HS-5 (cell line): Measurements from ENCODE around the gene MEGF10.
"Not testable (repeated sequence)": the region's sequence is repeated elsewhere in the genome, so short reads cannot be mapped to it uniquely, and the experiment has no call there.

Source experiments
- DNase-seq: peaks from one replicate; pipeline ENCODE4 v3.0.0-alpha.2; 2012; ENCODE audit warnings: low read depth

The MEGF10 gene

DNA sequence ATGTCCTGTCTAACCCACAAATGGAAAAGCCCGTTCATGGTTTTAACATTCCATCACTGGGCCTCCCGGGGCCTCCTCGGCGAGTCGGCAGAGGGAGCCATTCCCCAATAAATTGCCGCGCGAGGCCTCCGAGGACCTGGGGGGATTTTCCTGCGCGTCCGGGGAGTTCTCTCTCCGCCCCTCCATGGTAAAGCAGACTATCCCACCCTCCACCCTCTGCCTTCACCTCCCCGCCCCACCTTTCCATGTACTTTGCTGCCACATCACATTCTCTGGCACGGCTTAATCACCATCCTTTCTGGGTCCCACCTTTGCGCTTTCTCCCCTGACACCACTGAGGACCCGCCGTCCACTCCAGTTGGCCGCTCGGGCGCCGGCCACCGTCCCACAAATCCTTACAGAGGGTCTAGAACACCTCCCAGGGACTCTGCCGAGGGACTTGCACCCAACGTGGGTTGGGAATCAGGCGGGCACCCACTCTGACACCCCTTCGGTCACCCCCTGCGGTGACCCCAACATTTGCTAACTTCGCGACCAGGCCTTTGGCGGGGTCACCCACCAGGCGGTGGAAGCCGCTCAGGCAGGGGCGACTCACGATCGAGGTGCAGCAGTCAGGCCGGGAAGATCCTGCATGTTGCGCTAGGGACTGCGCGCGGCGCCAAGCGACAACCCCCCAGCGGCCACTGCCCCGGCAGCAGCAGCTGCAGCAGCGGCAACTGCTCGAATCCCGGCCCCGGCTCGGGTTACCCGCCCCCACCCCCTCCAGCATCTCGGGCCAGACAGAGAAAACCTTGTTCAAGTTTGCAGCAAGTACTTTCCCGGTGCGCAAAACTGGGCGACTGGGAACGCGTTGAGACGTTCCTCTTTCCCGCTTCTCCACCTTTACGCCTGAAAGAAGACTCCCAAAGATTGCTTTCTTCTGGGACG is at the start of gene MEGF10:
Gene MEGF10, plus strand, starts transcription at position 778 of the 927 bp plus-strand sequence. CDS start 40,513 bp downstream, outside the sequence.
- no peak for DNase-seq

DNA sequence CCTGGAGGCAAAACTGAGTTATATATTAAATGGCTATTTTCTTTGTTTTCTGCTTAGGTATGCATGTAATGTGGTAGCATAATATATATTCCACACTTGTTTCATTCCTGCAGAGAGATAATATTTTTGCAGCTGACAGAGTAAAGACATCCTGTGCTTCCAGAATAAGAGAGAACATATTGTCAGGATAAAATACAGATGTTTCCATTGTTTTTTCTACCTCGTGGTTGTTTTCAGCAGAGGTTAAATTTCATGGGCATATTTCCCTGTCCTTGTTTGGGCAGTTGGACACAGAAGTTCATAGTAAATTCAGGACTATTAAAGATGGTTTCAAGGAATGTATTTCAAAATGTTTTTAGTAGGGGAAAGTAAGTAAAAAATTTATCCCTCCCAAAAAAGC is 47.6 kb upstream of the MEGF10 start:
- no peak for DNase-seq

DNA sequence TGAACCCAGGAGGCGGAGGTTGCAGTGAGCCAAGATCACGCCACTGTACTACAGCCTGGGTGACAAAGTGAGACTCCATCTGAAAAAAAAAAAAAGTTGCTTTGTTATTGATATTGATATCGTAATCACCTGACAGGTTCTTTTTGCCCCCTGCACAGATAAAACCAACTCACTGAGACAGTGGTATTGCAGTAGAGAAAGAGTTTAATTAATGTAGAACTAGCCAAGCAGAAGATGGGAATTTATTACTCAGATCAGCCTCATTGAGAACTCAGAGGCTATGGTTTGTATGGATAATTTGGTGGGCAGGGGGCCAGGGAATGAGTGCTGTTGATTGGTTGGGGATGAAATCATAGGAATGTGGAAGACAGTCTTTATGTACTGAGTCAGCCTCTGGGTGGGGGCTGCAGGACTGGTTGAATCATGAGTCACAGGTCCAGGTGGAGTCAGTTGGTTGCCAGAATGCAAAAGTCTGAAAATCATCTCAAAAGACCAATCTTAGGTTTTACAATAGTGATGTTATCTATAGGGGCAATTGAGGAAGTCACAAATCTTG is 35.8 kb upstream of the MEGF10 start:
- peak; percentile 43 for DNase-seq

DNA sequence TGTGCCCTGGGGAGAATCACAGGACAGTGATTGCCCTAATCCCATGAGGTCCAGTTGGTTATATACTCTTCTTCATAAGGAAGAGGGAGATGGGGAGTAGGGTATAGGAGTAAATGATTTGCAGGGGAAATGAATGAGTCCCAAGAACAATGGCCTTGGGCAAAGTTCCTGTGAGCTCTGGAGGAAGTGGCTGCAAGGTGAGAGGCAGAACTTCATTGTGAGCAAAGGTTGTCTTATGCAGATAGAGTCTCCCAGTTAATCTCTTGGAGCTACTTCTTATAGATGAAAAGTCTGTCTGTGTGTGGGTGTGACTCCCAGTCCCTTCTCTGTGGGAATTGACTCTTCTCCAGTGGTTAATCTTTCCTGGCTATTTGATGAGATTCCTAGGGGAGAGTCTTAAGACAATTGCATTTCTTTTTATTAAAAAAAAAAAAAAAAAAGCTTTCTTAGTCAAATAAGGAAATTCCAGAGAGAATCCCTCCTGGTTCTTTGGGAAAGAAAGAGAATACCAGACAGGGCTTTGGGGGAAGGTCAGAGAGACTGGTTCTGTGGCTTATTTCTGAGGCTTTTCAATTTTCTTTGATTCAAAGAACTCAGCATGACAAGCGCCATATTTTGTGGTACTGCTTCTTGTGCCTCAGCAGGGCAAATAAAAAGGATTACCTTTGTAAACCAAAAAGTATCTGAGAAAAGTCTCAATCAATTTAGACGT is 33.6 kb upstream of the MEGF10 start:
- no peak for DNase-seq

DNA sequence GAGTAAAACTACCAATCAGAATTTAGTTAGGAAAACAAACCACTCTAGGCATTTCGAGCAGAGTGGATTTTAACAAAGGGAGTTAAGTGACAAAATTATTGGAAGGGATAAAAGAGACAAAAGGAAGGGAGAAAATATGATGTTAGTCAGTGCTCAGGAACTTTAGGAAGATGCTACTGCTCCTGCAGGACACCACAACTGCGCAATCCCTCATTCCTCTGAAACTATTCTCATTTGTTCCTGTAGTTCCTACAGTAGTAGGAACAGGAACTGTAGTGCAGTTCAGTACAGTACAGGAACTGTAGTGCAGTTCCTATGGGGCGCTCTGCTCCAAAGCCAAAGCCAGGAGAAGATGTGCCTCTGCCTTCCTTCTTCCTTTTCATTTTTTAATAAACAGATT is 29.9 kb upstream of the MEGF10 start:
- DNase-seq: no peak

DNA sequence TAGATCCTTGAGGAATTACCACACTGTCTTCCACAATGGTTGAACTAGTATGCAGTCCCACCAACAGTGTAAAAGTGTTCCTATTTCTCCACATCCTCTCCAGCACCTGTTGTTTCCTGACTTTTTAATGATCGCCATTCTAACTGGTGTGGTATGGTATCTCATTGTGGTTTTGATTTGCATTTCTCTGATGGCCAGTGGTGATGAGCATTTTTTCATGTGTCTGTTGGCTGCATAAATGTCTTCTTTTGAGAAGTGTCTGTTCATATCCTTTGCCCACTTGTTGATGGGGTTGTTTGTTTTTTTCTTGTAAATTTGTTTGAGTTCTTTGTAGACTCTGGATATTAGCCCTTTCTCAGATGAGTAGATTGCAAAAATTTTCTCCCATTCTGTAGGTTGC is 25.1 kb upstream of the MEGF10 start:
- not testable (repeated sequence) for DNase-seq

DNA sequence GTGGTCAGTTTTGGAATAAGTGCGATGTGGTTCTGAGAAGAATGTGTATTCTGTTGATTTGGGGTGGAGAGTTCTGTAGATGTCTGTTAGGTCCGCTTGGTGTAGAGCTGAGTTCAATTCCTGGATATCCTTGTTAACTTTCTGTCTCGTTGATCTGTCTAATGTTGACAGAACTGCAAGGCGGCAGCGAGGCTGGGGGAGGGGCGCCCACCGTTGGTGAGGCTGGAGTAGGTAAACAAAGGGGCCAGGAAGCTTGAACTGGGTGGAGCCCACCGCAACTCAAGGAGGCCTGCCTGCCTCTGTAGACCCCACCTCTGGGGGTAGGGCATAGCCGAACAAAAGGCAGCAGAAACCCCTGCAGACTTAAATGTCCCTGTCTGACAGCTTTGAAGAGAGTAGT is 22.3 kb upstream of the MEGF10 start:
- not testable (repeated sequence) for DNase-seq

DNA sequence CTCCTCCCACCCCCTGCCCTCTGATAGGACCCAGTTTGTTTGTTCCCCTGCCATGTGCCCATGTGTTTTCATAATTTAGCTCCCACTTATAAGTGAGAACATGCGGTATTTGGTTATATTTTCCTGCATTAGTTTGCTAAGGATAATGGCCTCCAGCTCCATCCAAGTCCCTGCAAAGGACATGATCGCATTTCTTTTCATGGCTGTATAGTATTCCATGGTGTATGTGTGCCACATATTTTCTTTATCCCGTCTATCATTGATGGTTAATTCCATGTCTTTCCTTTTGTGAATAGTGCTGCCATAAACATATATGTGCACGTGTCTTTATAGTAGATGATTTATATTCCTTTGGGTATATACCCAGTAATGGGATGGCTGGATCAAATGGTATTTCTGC is 19.9 kb upstream of the MEGF10 start:
- DNase-seq: not testable (repeated sequence)

DNA sequence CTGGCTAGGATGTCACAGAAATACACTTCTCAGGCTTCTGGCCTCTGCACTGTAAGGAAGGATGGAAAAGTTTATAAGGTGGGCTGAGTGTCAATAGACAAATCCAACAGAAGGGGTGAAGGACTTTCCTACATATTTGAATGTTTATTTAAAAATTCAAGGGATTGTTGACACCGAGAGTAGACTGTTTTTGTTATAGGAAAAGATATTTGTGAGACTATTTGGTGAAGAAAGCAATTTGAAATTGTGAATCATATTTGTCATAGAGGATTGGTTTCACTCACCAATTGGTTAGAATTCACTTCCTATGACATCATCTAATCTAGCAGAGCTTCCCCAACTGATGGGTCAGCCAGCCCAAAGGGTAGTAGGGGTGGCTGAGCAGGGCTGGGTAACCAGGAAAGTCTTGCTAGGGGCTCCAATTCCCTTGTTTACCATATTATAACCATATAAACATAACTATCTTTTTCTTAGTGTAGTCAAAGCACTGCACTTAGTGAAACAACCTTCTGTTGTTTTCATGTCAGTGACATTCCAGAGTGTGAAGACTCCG is 14.9 kb upstream of the MEGF10 start:
- DNase-seq: no peak

DNA sequence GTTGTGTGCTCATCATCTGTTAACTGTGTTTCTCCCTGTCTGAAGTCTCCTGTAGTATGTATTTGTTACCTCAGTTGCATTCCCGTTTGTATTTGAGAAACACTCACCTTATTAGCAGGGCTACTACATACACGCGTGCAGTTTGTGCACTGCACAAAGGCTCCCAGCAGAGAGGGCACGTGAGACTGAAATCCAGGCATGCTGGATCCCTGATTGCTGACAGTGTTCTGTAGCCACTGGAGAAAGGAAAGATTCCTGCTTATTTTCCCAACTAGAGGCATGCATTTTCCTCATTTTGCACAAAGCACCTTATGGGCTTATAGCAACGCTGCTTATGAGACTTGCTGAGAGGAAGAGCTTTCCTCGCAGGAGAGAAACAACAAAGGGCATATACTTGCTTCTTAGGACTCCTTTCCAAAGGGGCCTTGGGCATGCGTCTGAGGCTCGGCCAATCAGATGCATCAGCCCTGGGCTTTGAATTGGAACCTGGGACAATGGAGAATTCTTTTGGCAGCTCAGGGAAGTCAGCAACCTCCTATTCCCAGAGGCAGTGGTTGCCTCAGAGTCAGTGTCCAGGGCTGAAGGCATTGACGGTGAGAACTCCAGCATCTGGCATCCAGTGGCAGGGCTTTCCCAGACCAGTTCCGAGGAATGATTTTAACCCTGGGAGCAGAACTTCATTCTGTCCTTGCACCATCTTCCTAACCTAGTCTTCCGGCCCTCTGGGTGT is 9.9 kb upstream of the MEGF10 start:
- no peak for DNase-seq

DNA sequence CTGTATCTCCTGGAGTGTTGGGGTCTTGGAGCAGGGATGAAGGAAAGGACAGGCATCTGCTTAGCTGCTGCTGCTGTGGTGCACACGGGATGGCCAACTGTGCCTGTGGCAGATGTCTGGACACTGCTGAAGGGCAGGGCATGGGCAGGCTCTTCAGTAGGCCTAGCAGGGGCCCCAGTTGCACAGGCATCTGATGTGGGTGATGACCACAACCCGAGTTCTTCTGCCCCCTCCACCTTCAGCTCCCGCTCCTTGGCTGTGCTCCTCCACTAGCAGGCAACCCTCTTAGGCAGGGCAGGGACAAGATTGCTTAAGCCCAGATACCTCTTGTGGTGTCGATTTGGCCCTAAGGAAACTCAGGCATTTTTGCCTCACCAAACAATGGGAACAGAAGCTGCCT is 9.0 kb upstream of the MEGF10 start:
- no peak for DNase-seq

DNA sequence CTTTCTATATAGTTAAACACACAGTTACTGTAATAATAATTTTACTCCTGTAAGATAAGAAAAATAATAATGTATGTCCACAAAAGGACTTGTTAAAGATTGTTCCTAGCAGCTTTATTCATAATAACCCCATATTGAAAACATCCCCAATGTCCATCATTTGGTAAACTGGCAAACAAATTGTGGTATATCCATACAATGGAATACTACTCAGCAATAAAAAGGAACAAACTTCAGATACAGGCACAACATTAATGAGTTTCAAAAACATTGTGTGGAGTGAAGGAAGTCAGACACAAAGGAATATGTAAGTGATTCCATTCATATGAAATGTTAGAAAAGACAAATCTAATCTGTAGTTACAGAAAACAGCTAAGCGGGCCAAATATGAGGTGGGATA is 1.9 kb upstream of the MEGF10 start:
- no peak for DNase-seq

DNA sequence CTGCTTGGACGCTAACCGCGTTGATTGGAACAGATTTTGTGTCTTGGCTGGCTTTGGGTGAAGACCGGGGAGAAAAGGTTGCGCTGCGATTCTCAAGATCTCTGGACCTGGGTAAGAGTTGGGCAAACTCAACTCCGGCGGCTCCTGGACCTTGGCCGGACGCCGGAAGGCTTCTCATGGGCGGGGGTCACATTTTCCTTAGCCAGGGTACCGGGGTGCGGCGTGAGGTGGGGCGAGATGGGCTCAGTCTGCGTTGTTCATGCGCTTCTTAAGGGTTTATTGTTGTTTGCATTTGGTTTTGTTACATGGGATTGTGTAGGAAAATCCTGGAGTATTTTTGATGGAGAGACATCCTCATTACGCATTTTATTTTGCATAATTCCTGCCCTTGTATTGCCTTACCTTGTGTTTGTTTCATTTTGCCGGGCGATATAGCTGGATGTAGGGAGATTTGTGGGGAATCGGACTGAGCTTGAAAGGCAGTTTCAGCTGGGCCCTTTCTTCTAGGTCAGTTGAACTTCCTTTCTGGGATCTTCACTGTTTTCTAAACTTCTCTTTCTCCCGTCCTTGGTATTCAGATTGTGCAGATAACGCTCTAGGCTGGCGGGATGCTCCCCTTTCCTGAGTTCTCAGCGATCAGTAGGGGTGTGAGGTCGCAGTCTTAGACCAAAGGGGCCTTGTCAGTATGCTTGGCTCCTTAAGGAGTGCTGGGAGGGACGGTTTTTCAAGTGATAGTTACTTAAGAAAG is 524 bp downstream of the MEGF10 start:
- DNase-seq: no peak

DNA sequence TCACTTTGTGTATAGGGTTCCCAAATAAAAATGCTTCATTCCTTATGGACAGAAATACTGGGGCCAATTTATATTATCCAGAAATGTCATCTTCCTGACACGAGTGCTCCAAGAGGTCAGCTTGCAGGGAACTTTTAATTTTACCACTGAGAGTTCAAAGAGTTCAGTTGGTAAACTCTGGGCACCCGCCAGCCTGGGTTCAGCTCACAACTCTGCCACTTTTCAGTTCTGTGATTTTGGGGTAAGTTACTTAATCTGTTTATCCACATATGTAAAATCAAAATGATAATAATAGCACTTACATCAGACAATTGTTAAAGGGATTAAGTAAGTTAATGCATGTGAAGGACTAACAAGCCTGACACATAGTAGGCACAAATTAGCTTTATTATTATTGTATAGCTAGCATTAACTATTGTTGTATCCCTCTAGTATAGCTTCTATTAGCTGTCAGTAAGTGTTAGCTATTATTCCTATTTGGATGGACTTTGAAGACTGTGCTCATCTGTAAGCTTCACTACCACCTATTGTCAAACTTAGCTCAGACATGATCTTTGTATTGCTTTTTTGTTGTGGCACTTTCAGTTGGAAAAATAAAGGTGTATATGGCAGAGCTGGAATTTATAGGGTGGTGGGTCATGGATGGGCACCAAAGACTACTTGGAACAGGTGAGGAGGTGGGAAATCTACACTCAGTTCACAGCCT is 1.6 kb downstream of the MEGF10 start:
- DNase-seq: no peak

DNA sequence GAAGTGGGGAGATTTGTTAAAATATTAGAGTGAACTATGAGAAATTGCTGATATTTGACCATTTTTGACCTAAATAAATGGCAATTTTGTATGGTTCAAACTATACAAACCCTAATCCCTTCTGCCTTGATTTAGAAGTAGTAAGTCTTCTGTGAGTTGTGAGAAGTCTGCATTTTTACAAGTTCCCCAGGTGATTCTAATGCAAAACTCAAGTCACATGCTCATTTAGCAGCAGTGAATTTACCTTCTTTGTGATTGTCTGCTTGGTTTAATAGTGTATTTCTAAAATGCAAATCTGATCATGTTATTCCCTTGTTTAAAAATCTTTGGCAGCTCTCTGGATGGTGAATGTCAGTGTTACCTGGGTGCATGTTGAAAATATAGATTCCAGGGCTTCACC is 2.8 kb downstream of the MEGF10 start:
- no peak for DNase-seq

DNA sequence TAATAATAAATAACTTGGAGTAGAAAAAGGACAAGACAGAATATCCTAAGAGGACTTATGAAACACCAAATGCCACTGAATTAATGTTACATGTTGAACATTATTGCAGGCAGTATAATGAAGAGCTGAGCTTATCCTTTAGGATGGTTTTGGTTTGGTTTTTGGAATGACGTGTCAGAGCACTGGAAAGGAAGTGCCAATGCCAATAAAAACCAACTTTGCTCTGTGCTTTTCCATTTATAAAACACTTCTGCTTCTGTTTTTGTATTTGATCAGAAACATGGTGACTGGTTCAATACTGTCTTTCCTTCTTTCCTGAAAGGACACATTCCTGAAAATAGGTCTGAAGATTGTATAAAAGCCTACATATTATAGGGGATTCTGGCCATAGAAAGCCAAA is 4.2 kb downstream of the MEGF10 start:
- DNase-seq: no peak

DNA sequence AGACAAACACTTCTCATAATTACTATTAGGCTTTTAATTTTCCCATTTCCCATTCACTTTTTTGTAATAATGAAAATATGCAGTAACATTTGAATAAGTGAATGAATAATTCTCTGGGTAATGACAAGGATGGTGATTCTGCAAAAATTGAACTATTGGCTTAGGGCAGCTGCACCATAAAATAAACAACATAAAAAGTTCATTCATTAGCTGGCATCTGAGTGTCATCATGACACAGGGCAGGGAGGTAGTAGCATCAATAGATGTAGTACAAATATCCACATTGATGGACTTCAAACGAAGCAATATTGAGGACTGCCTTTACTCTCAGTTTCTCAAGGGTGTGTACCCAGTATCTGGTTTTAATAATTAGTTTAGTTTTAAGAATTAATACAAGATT is 4.9 kb downstream of the MEGF10 start:
- no peak for DNase-seq

DNA sequence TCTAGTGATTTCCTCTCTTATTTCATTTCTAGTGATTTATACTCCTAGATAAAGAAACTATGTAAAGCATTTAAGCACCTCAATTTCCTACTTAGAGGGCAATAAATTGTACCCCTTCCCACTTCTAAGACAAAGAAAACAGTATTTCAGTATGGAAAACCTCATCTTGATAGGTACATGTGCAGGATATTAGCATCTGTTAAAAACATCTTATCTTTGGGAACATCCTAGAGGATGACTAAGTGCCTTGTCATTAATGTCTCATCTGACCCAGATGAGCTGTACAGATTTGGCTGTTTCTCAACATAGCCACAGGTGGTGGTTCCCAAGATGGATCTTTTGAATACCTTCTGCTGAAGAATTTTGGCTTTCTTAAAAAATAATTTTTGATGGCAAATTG is 5.7 kb downstream of the MEGF10 start:
- peak; percentile 82 for DNase-seq

DNA sequence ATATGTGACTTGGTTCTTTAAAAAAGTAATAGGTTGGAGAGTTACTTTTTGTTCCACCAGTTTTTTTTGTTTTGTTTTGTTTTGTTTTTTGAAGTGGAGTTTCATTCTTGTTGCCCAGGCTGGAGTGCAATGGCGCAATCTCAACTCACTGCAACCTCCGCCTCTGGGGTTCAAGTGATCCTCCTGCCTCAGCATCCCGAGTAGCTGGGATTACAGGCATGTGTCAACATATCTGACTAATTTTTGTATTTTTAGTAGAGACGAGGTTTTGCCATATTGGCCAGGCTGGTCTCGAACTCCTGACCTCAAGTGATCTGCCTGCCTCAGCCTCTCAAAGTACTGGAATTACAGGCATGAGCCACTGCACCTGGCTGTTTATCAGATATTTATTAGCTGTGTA is 6.3 kb downstream of the MEGF10 start:
- not testable (repeated sequence) for DNase-seq

DNA sequence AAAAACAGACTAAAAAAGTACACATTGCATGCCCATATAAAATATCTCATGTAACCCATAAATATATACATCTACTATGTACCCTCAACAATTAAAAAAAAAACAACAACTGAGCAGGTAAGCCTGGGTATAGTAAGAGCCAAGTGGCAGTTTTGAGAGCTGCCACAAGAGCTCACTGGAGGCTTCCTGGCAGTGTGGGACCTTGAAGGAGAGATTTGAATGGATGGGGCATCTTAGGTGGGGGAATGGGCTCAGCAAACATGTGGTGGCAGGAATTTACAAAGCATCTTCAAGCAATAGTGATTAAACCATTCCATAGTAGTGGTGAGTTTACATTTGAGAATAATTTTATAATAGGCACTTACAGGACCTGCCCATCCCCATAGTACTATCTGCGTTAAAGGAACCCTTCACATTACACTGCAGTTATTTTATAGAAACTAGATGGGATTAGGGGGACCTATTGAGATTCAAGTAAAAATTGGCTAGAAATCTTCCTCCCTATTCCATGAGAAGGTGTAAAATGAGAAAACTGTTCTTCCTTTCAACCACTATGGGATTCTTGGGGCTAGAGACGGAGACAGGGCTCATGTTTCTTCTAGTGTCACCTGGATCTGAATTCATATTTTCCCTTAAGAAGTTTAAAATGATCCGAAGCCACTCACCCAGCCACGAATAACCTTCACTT is 6.9 kb downstream of the MEGF10 start:
- DNase-seq: no peak
